Tibial artery (tissue), 4 donors: ENCODE measurements around the gene TPCN1.

ENCODE experiments used
- DNase-seq, 2 donors: peaks; one replicate each; pipeline ENCODE4 v3.0.0-alpha.2; 2019
- H3K27ac ChIP-seq, 2 donors: fragments of 200-600 bp; sonication (generic) in 1 of 2; 1 replicate in 1 of 2; 2 replicates in 1 of 2; pipeline ENCODE4 v1.5.1; 2018 to 2019; ENCODE audit warnings: mild to moderate bottlenecking in 1 of 2
- H3K27me3 ChIP-seq, 2 donors: fragments of 200-600 bp; sonication (generic) in 1 of 2; one replicate each; pipeline versions ENCODE4 v1.5.1 to v1.6.0; 2016 to 2019
- H3K36me3 ChIP-seq, 3 donors: fragments of 200-600 bp; sonication (generic) in 2 of 3; one replicate each; pipeline ENCODE4 v1.5.1; 2016 to 2019; ENCODE audit warnings: mild to moderate bottlenecking in 2 of 3
- H3K4me1 ChIP-seq, 4 donors: fragments of 200-600 bp; sonication (generic) in 2 of 4; 1 replicate in 3 of 4; 2 replicates in 1 of 4; pipeline ENCODE4 v1.5.1; 2016 to 2019
- H3K4me3 ChIP-seq, 2 donors: fragments of 200-600 bp; sonication (generic) in 1 of 2; 1 replicate in 1 of 2; 2 replicates in 1 of 2; pipeline ENCODE4 v1.5.1; 2018 to 2019; ENCODE audit warnings: mild to moderate bottlenecking in 2 of 2
- H3K9me3 ChIP-seq, 3 donors: fragments of 200-600 bp; sonication (generic) in 1 of 3; one replicate each; pipeline ENCODE4 v1.5.1; 2016 to 2019
- CTCF ChIP-seq, 2 experiments: fragments of 200-600 bp in 1 of 2; fragments of 450-650 bp in 1 of 2; IDR thresholded peaks; one replicate each; pipeline ENCODE4 v1.5.1; 2017 to 2019; ENCODE audit warnings: antibody characterized with exemption in 2 of 2, mild to moderate bottlenecking in 1 of 2, moderate library complexity in 1 of 2
- intact Hi-C: fragments of 100-400 bp; cut with DNase I; formaldehyde crosslinking; loops from one replicate; pipeline ENCODE4 v1.15.0; 2023; ENCODE audit warnings: low total_unique reads

TPCN1 gene

DNA sequence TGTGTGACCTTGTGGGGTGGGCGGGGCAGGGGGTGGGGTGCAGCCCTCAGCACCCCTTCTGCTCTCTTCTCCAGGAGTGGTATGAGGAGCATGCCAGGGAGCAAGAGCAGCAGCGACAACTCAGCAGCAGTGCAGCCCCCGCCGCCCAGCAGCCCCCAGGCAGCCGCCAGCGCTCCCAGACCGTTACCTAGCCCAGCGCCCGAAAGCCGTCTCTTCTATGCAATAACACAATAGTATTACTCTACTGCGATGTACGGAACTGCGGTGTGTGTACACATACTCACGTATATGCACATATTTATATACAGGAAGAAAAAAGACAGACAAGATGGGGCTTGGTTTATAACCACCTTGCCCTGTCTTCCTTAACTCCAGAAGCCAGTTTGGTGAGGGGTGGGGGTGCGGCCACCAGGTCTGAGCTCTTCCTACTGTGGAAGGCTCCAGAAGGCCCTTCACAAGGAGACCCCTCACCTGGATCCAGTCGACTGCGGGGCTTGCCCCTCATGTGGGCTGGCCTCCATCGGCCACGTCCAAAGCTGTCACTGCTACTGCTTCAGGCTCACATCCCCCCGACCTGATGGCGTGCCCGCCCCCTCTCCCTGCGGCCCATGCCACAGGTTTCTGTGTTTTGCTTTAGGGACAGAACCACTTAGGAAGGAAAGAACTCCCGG lies 74.8 kb downstream of the TPCN1 start:
- no peak for DNase-seq
- Histone ChIP-seq H3K4me3 (no peak overlapping the region), H3K4me1 (peaks cover 6 to 45% (median 38%) of the 10 kb centered on the region in 4 donors), H3K9me3 (no peaks in the 10 kb centered on the region), H3K36me3 (peaks cover 61 to 80% (median 71%) of the 10 kb centered on the region in 3 donors), H3K27me3 (no peaks in the 10 kb centered on the region), H3K27ac (peak overlapping the region in 1 of 2 donors; percentile 82)
- intact Hi-C loops: no loop called here
- TF ChIP-seq CTCF (IDR thresholded peaks at IDR 0.05): no peak

GRCh38 chr12:113296557-113297213 lies 75.4 kb downstream of the TPCN1 start:
- Histone ChIP-seq H3K9me3 (no peaks in the 10 kb centered on the region), H3K27ac (peak overlapping the region; percentile 82 to 83), H3K4me1 (peaks cover 6 to 45% (median 38%) of the 10 kb centered on the region in 4 donors), H3K4me3 (no peak overlapping the region), H3K36me3 (peaks cover 58 to 77% (median 69%) of the 10 kb centered on the region in 3 donors), H3K27me3 (no peaks in the 10 kb centered on the region)
- TF ChIP-seq CTCF (IDR thresholded peaks at IDR 0.05): no peak
- no peak for DNase-seq
- intact Hi-C loops: no loop called here

- no peak for TF ChIP-seq CTCF (IDR thresholded peaks at IDR 0.05)
- Histone ChIP-seq H3K27ac (peak overlapping the region; percentile 82 to 83), H3K36me3 (peaks cover 53 to 77% (median 70%) of the 10 kb centered on the region in 3 donors)
Measured at GRCh38 chr12:113297214-113297587, 75.9 kb downstream of the TPCN1 start.

GRCh38 chr12:113297621-113298471 lies 76.6 kb downstream of the TPCN1 start:
- intact Hi-C loops: no loop called here
- Histone ChIP-seq H3K27ac (peak overlapping the region; percentile 82 to 83), H3K27me3 (no peaks in the 10 kb centered on the region), H3K9me3 (no peaks in the 10 kb centered on the region), H3K36me3 (peaks cover 46 to 76% (median 69%) of the 10 kb centered on the region in 3 donors), H3K4me1 (peaks cover 6 to 45% (median 38%) of the 10 kb centered on the region in 4 donors), H3K4me3 (no peak overlapping the region)
- no peak for TF ChIP-seq CTCF (IDR thresholded peaks at IDR 0.05)
- no peak for DNase-seq

More at GRCh38 chr12:113297214-113297587, 75.9 kb downstream of the TPCN1 start:
- H3K4me1 ChIP-seq: peaks cover 6 to 45% (median 38%) of the 10 kb centered on the region in 4 donors
- no peaks in the 10 kb centered on the region for H3K27me3 ChIP-seq
- intact Hi-C loops: no loop called here
- DNase-seq: no peak
- H3K4me3 ChIP-seq: no peak overlapping the region
- no peaks in the 10 kb centered on the region for H3K9me3 ChIP-seq

- no peak for DNase-seq
- intact Hi-C loops: no loop called here
- Histone ChIP-seq H3K36me3 (peaks cover 40 to 76% (median 67%) of the 10 kb centered on the region in 3 donors), H3K27ac (peak overlapping the region; percentile 82 to 83), H3K9me3 (no peaks in the 10 kb centered on the region), H3K4me1 (peaks cover 6 to 45% (median 38%) of the 10 kb centered on the region in 4 donors), H3K27me3 (no peaks in the 10 kb centered on the region), H3K4me3 (no peak overlapping the region)
- no peak for TF ChIP-seq CTCF (IDR thresholded peaks at IDR 0.05)
Measured at GRCh38 chr12:113298472-113298817, 77.2 kb downstream of the TPCN1 start.
